Measurements from ENCODE around the gene AKAP1. TPM values are rescaled to one million over a fixed set of nuclear protein-coding genes. Genes with fewer than 3 reads are reported as not detected.

The AKAP1 gene
- total and polyA plus RNA-seq, 2 of the 8 experiments (the other 6 are each of a cell fraction or from before 2014, with no cell fraction given) = 120 to 156 TPM

DNA sequence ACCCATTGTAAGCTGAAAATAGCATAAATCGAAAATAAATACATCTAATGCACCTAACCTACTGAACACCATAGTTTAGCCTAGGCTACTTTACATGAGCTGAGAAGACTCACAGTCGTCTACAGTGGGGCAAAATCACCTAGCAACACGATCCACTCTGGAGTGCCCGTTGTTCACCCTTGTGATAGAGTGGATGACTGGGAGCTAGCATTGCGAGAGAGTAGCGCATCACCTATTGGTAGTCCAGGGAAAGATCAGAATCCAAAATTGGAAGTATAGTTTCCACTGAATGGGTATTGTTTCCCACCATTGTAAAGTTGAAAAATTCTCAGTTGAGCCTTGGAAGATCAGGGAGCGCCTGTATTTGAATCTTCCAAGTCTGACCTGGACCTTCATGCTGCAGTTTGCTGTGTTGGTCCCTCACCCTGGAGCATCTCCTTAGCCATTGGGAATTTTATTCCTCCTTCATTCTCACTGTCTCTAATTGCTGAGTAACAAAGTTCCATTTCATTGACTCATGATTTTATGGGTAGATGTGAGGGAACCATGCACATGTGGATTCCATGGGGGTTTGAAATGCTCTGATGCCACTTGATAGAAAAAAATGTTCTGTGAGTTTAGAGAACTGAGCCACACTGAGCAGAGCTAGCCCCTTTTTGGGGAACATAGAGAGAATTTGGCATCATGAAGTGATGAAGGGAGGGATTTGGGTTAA, 19.6 kb downstream of the AKAP1 start (continued):
- TF ChIP-seq CHD7 (IDR thresholded peaks at IDR 0.05; ENCODE audit: insufficient replicate concordance, low read length) (no peak), JUND (IDR thresholded peaks at IDR 0.05; ENCODE audit: low read length) (no peak), TAF1 (IDR thresholded peaks at IDR 0.05; ENCODE audit: low read depth, low read length) (no peak), SIRT6 (IDR thresholded peaks at IDR 0.05; ENCODE audit: low read length) (no peak), EGR1 (IDR thresholded peaks at IDR 0.05; ENCODE audit: borderline replicate concordance, low read depth, low read length) (no peak), TCF12 (IDR thresholded peaks at IDR 0.05; ENCODE audit: low read depth, low read length) (no peak)
- TF ChIP-seq, protein P1, sequence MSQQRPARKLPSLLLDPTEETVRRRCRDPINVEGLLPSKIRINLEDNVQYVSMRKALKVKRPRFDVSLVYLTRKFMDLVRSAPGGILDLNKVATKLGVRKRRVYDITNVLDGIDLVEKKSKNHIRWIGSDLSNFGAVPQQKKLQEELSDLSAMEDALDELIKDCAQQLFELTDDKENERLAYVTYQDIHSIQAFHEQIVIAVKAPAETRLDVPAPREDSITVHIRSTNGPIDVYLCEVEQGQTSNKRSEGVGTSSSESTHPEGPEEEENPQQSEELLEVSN (IDR thresholded peaks at IDR 0.05) = no peak
- TF ChIP-seq, protein P2, sequence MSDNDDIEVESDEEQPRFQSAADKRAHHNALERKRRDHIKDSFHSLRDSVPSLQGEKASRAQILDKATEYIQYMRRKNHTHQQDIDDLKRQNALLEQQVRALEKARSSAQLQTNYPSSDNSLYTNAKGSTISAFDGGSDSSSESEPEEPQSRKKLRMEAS (IDR thresholded peaks at IDR 0.05) = no peak

All from H1 (cell line).